ENCODE measurements around the gene CA5A.

Gene CA5A

GRCh38 chr16:87843678-87844105 is 92.6 kb downstream of the CA5A start:
- peaks cover 5% of the 10 kb centered on the region; the same call in 1 of the 2 replicates for H3K4me1 ChIP-seq (ENCODE audit: low read length)
- no peaks in the 10 kb centered on the region for H3K9me3 ChIP-seq (ENCODE audit: insufficient read depth, low read length)
- H2AFZ ChIP-seq (ENCODE audit: low read depth, low read length) = no peak overlapping the region
- peaks cover 79% of the 10 kb centered on the region for H4K20me1 ChIP-seq (ENCODE audit: insufficient read depth, low read length)
- no peaks in the 10 kb centered on the region for H3K27me3 ChIP-seq (ENCODE audit: low read depth, low read length)
- H3K79me2 ChIP-seq (ENCODE audit: low read length) = peaks cover 76% of the 10 kb centered on the region
- no peak overlapping the region for H3K4me3 ChIP-seq (ENCODE audit: low read length)
- peaks cover 79% of the 10 kb centered on the region for H3K36me3 ChIP-seq (replicated peaks; ENCODE audit: low read depth, low read length)
- no peak overlapping the region for H3K27ac ChIP-seq (ENCODE audit: low read length)
- no peak overlapping the region for H3K9ac ChIP-seq (ENCODE audit: low read length)
- H3K4me2 ChIP-seq (ENCODE audit: low read length) = no peak overlapping the region
- no peak for TF ChIP-seq CTCF (IDR thresholded peaks at IDR 0.05; ENCODE audit: low read depth, low read length)
- TF ChIP-seq EZH2phosphoT487 (IDR thresholded peaks at IDR 0.05; ENCODE audit: low read depth) = no peak

- Histone ChIP-seq H3K4me1 (ENCODE audit: low read length) (peaks cover 5% of the 10 kb centered on the region; the same call in 1 of the 2 replicates), H3K4me3 (ENCODE audit: low read length) (no peak overlapping the region), H3K9me3 (ENCODE audit: insufficient read depth, low read length) (no peaks in the 10 kb centered on the region), H2AFZ (ENCODE audit: low read depth, low read length) (no peak overlapping the region), H3K27ac (ENCODE audit: low read length) (no peak overlapping the region), H3K4me2 (ENCODE audit: low read length) (no peak overlapping the region), H3K79me2 (ENCODE audit: low read length) (peaks cover 63% of the 10 kb centered on the region), H3K9ac (ENCODE audit: low read length) (no peak overlapping the region), H3K36me3 (replicated peaks; ENCODE audit: low read depth, low read length) (peaks cover 76% of the 10 kb centered on the region), H4K20me1 (ENCODE audit: insufficient read depth, low read length) (peaks cover 65% of the 10 kb centered on the region), H3K27me3 (ENCODE audit: low read depth, low read length) (no peaks in the 10 kb centered on the region)
- no peak for TF ChIP-seq CTCF (IDR thresholded peaks at IDR 0.05; ENCODE audit: low read depth, low read length)
- TF ChIP-seq EZH2phosphoT487 (IDR thresholded peaks at IDR 0.05; ENCODE audit: low read depth) = no peak
Measured at GRCh38 chr16:87842209-87842869, 94.0 kb downstream of the CA5A start.

GRCh38 chr16:87841340-87842208 is 94.8 kb downstream of the CA5A start:
- H3K27me3 ChIP-seq (ENCODE audit: low read depth, low read length) = no peaks in the 10 kb centered on the region
- H3K9ac ChIP-seq (ENCODE audit: low read length) = no peak overlapping the region
- no peak overlapping the region for H3K4me3 ChIP-seq (ENCODE audit: low read length)
- H3K79me2 ChIP-seq (ENCODE audit: low read length) = peaks cover 55% of the 10 kb centered on the region
- H2AFZ ChIP-seq (ENCODE audit: low read depth, low read length) = no peak overlapping the region
- H3K9me3 ChIP-seq (ENCODE audit: insufficient read depth, low read length) = no peaks in the 10 kb centered on the region
- H4K20me1 ChIP-seq (ENCODE audit: insufficient read depth, low read length) = peaks cover 58% of the 10 kb centered on the region
- TF ChIP-seq EZH2phosphoT487 (IDR thresholded peaks at IDR 0.05; ENCODE audit: low read depth) (no peak), CTCF (IDR thresholded peaks at IDR 0.05; ENCODE audit: low read depth, low read length) (no peak)
- H3K27ac ChIP-seq (ENCODE audit: low read length) = no peak overlapping the region
- no peak overlapping the region for H3K4me2 ChIP-seq (ENCODE audit: low read length)
- H3K4me1 ChIP-seq (ENCODE audit: low read length) = peaks cover 5% of the 10 kb centered on the region; the same call in 1 of the 2 replicates
- peaks cover 75% of the 10 kb centered on the region for H3K36me3 ChIP-seq (replicated peaks; ENCODE audit: low read depth, low read length)

Data from OCI-LY3 (cell line).